HG02759 (cell line): Measurements from ENCODE around the gene EPHB1.

Experiments
- ATAC-seq: cut with Tn5 transposase; IDR thresholded peaks from one replicate; pipeline ENCODE4 v1.9.1; 2021; ENCODE audit warnings: mild to moderate bottlenecking, moderate library complexity; ENCODE audit not compliant: unreplicated experiment

The EPHB1 gene

DNA sequence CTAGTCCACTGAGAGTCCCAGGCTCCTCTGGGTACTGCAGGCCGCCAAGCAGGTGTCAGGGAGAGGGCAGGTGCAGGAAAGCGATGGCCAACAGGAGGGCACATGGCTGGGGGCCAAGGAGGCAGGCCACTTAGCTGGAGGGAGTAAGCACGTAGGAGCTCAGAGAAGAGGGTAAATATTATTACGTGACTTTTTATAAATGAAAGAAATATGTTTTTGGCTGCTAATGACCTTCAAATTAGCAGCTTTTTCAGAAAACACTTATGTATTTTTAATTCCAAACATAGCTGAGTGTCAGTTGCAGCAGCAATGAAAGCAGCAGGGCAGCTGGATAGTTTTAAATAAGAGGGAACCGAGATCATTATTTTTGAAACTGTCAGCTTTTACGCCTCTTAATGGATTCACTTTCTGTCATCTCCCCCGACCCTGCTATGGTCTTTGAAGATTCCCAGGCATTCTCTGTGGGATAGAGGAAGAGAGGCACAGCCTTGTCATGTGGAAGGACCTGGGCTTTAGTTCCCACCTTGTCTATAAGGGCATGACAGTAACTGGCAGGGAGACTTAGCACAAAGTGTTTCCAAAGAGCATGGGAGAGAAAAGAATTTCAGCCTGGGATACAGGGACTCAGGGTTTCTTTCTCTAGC is 477.1 kb downstream of the EPHB1 start:
- ATAC-seq = no peak

GRCh38 chr3:135292162-135292561 is 497.1 kb downstream of the EPHB1 start:
- no peak for ATAC-seq

GRCh38 chr3:135301670-135302069 is 506.6 kb downstream of the EPHB1 start:
- no peak for ATAC-seq

DNA sequence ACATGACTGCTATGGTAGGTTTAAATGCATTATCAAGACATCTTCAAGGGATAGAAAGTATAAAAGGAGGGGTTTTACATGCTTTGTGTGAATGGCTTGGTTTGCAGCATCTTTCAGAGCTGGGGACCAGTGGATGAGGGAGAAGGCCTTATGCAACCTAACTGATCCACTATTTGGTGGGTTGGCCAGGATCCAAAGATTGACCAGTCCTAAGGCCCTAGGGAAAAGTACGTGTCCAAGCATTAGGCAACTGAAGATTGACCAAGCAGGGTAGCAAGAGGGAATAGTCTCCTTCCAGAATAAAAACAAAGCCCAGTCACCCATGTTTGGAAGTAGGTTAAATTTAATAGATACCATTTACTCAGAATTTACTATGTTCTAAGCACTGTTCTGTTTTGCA is 509.3 kb downstream of the EPHB1 start:
- ATAC-seq = no peak
